GM12801 (cell line): ENCODE measurements around the gene ZDHHC21.

Source experiments
- TF ChIP-seq, protein P1 (sequence below): IDR thresholded peaks from one replicate; pipeline ENCODE4 v1.5.1; 2011; ENCODE audit warnings: control low read depth; ENCODE audit not compliant: insufficient read length; ENCODE audit errors: extremely low read depth

Gene ZDHHC21

DNA sequence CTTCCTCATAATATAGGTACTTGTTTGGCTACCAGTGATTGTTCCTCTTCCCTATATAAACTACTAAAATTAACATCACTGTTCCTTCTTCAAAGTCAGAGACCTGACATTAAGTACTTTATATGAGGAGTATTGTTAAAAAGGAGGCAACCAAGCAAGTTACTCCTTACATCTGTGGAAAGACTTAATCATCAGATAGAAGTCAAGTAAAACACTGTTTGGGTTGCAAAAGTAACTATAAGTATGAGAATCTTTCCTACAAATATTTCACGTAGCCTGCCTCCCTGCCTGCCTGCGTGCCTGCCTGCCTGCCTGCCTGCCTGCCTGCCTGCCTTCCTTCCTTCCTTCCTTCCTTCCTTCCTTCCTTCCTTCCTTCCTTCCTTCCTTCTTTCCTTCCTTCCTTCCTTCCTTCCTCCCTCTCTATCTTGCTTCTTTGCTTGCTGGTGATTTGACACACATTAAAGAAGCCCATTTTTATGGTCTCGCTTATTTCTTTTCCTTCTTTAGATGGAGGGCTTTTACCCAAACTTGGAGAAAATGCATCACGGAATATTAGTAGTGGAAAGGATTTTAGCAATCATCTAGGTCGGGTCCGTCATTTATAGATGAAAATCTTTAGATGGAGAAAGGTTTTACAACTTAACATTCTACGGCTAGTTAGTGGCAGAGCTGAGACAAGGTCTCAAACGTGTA, 26.1 kb upstream of the ZDHHC21 start:
- TF ChIP-seq, protein P1, sequence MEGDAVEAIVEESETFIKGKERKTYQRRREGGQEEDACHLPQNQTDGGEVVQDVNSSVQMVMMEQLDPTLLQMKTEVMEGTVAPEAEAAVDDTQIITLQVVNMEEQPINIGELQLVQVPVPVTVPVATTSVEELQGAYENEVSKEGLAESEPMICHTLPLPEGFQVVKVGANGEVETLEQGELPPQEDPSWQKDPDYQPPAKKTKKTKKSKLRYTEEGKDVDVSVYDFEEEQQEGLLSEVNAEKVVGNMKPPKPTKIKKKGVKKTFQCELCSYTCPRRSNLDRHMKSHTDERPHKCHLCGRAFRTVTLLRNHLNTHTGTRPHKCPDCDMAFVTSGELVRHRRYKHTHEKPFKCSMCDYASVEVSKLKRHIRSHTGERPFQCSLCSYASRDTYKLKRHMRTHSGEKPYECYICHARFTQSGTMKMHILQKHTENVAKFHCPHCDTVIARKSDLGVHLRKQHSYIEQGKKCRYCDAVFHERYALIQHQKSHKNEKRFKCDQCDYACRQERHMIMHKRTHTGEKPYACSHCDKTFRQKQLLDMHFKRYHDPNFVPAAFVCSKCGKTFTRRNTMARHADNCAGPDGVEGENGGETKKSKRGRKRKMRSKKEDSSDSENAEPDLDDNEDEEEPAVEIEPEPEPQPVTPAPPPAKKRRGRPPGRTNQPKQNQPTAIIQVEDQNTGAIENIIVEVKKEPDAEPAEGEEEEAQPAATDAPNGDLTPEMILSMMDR: no peak

DNA sequence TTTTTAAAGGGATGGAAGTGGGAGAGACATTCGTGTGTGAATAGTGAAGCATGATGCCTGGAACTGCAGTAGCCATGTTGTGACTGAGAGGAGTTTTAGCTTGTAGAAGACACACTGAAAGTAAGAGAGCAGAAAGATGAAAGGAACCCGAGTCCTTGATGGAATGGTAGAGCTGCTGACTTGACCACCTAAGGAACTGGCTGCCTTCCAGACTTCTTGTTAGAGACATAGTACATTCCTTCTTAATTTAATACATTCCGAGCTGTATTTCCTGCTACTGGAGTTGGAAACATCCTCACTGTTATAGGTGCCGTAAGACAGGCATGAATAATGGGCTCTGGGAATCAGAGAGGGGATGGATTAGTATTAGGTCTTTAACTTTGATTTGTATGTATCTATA, 21.9 kb upstream of the ZDHHC21 start:
- TF ChIP-seq, protein P1: no peak

DNA sequence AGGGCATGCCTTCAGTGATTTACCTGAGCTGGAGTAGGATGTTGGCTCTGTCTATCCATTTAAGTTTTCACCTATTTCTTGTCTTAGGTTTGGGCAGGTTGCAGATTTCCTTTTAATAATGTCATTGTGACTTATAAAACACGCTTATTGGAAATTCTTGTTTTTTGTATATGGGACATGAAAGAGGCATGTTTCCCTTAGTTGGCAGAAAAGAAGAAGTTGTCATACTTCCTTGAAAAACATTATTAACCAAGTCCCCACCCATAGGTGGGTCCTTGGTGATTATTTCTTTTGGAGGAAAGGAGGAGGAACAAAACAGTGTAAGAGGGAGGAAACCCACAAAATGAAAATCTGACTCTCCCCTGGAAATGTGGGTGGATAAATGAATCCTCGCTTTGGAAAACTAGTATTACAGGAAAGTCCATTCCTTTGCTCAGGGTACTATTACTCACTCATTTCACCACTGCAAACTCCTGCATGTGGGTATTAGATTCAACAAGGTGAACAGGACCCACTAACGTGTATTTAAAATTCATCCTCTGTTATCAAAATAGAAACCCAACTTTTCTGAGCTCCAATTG, 20.0 kb upstream of the ZDHHC21 start:
- TF ChIP-seq, protein P1: no peak

DNA sequence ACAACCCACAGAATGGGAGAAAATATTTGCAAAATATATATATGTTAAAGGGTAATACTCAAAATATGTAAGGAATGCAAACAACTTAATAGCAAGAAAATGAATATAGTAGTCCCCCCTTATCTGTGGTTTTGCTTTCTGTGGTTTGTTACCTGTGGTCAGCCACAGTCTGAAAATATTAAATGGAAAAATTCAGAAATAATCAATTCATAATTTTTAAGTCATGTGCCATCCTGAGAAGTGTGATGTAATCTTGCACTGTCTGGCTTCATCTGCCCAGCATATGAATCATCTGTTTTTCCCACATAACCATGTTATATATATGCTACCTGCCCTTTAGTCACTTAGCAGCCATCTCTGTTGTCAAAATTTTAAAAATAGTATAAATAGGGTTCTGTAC, 17.6 kb upstream of the ZDHHC21 start:
- TF ChIP-seq, protein P1: no peak

DNA sequence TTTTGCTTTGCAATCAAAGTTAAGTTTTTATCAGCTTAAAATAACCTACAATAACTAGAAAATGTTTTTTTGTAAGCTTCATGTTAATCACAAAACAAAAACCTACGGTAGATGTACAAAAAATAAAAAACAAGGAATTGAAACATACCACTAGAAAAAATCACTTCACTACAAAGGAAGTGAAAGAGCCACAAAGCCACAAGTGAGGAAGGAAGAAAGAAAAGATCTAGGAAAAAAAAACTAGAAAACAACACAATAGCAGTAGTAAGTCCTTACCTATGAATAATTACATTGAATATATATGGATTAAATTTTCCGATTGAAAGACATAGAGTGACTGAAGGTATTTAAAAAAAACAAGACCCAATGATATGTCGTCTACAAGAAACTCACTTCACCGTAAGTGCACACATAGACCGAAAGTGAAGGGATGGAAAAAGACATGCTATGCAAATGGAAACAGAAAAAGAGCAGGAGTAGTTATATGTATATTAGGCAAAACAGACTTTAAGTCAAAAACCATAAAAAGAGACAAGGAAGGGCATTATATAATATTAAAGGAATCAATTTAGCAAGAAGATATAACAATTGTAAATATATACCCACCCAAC, 13.4 kb upstream of the ZDHHC21 start:
- TF ChIP-seq, protein P1: no peak

DNA sequence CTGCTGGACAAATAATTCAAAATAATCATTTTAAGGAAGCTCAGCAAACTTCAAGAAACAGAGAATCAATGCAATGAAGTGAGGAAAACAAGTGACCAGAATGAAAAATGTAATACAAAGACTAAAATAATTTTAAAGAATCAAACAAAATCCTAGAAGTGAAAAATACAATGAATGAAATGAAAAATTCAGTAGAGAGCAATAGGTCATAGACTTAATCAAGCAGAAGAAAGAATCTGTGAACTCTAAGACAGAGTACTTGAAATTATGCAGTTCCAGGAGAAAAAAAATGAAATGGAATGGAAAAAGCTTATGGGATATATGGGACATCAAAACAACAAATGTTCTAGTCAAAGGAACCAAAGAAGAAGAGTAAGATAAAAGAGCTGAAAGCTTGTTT, 11.8 kb upstream of the ZDHHC21 start:
- TF ChIP-seq, protein P1: no peak

DNA sequence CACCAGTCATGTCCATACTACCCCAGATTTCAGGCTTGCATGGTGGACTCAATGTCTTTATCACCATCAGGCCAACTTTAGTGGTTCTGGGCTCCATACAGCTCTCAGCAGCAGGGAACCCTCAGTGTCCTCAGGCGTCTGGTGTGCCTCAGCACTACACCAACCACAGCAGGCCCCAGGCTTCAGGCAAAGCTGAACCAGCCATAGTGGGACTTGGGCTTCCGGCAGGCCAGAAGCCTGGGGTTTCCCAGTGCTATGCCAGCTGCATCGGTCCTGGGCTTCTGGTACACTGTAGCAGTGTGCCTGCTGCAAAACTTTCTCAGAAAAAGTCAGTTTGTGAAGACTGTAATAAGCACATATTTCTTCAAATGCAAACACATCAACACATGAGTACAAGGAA, 11.0 kb upstream of the ZDHHC21 start:
- TF ChIP-seq, protein P1: no peak
